Measurements from ENCODE around the gene TBC1D2B.

TBC1D2B gene

DNA sequence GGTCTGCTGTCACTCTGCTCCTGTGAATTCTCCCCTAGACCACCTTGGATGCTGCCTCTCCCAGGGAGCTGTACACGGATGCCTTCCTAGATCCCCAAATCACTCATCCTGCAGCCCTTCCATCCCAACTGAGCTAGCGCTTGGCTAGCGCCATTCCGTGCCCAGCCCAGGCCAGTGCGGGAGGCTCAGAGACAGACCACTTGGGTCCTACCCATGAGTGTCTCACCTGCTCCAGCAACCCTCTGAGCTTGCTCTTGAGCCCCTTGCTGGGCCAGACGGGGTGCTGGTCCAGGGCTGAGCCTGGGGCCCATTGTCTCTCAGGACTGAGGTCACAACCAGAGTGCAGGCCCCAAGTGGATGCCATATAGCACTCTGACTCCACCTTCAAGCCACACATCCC lies 32.6 kb upstream of the TBC1D2B start:
- H3K4me3 ChIP-seq (replicated peaks; ENCODE audit: low read depth, low read length): no peak overlapping the region
- no peak for DNase-seq (ENCODE audit: extremely low read depth, low read depth)
- TF ChIP-seq, protein P1, sequence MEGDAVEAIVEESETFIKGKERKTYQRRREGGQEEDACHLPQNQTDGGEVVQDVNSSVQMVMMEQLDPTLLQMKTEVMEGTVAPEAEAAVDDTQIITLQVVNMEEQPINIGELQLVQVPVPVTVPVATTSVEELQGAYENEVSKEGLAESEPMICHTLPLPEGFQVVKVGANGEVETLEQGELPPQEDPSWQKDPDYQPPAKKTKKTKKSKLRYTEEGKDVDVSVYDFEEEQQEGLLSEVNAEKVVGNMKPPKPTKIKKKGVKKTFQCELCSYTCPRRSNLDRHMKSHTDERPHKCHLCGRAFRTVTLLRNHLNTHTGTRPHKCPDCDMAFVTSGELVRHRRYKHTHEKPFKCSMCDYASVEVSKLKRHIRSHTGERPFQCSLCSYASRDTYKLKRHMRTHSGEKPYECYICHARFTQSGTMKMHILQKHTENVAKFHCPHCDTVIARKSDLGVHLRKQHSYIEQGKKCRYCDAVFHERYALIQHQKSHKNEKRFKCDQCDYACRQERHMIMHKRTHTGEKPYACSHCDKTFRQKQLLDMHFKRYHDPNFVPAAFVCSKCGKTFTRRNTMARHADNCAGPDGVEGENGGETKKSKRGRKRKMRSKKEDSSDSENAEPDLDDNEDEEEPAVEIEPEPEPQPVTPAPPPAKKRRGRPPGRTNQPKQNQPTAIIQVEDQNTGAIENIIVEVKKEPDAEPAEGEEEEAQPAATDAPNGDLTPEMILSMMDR (IDR thresholded peaks at IDR 0.05; ENCODE audit: low read depth, low read length, missing control alignments): no peak

DNA sequence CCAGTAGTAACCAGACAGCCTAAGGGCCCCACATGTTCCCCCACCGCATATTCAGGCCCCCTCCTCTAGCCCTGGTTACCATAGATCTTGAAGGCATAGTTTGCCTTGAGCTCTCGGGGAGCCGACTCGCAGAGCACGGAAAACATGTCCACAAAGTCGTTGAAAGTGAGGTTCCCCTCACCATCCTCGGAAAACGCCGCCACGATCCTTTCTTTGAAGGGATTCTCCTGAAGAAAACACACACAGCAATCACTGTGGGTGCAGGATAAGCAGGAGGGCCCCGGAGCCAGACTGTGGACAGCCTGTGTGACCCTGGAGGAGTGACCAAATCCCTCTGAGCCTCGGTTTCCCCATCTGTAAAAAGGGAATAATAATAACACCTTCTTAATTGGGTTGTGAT lies 31.6 kb upstream of the TBC1D2B start:
- TF ChIP-seq, protein P1 (IDR thresholded peaks at IDR 0.05; ENCODE audit: low read depth, low read length, missing control alignments): no peak
- H3K4me3 ChIP-seq (replicated peaks; ENCODE audit: low read depth, low read length): no peak overlapping the region
- DNase-seq (ENCODE audit: extremely low read depth, low read depth): no peak

GRCh38 chr15:78108300-78109084 lies 31.0 kb upstream of the TBC1D2B start:
- DNase-seq (ENCODE audit: extremely low read depth, low read depth): peak; percentile 59
- TF ChIP-seq, protein P1 (IDR thresholded peaks at IDR 0.05; ENCODE audit: low read depth, low read length, missing control alignments): peak; percentile 96
- H3K4me3 ChIP-seq (replicated peaks; ENCODE audit: low read depth, low read length): no peak overlapping the region

DNA sequence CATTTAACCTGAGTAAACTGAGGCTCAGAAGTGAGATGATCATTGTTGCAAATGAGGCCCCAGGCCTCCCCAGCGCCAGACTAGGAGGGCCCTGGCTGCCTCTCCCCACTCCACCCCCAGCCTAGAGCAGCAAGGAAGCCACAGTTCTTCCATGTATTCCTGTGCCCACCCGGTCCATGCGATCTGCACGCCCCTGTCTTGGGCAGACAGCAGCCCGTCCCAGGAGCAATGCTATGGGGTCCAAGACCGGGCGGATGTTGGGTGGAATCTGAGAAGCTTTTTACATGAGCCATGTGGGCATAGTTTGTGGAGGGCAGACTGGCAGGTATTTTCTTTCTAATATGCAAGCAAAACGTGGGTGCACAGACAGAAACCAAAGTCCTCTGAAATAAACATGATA lies 30.0 kb upstream of the TBC1D2B start:
- H3K4me3 ChIP-seq (replicated peaks; ENCODE audit: low read depth, low read length): no peak overlapping the region
- TF ChIP-seq, protein P1 (IDR thresholded peaks at IDR 0.05; ENCODE audit: low read depth, low read length, missing control alignments): no peak
- no peak for DNase-seq (ENCODE audit: extremely low read depth, low read depth)

GRCh38 chr15:78105476-78106241 lies 28.1 kb upstream of the TBC1D2B start:
- TF ChIP-seq, protein P1 (IDR thresholded peaks at IDR 0.05; ENCODE audit: low read depth, low read length, missing control alignments): no peak
- no peak for DNase-seq (ENCODE audit: extremely low read depth, low read depth)
- H3K4me3 ChIP-seq (replicated peaks; ENCODE audit: low read depth, low read length): no peak overlapping the region

GRCh38 chr15:78104566-78105475 lies 27.3 kb upstream of the TBC1D2B start:
- TF ChIP-seq, protein P1 (IDR thresholded peaks at IDR 0.05; ENCODE audit: low read depth, low read length, missing control alignments): no peak
- DNase-seq (ENCODE audit: extremely low read depth, low read depth): no peak
- H3K4me3 ChIP-seq (replicated peaks; ENCODE audit: low read depth, low read length): no peak overlapping the region

All from HFF-Myc (cell line).